SK-N-SH (cell line): Measurements from ENCODE around the gene E2F3. TPM values are rescaled to one million over a fixed set of nuclear protein-coding genes. Genes with fewer than 3 reads are reported as not detected.

Experiments
- CTCF ChIA-PET: fragments of 300-600, 350-600 bp; formaldehyde crosslinking; extraction: SDS; loops from one replicate; lab custom pipeline; 2021; lab: Yijun Ruan, JAX
- POLR2A ChIA-PET: fragments of 350-600 bp; sonication (Branson Sonifier 250); formaldehyde crosslinking; extraction: SDS; loops from one replicate; lab custom pipeline; 2020; ENCODE audit warnings: antibody characterized with exemption, inconsistent platforms; lab: Yijun Ruan, JAX
- DNase-seq: peaks from one replicate; pipeline ENCODE4 v3.0.0; 2012
- H2AFZ ChIP-seq: fragments of 200-600 bp; sonication (generic); 2 replicates; pipeline ENCODE4 v1.8.1; 2016; ENCODE audit warnings: antibody characterized with exemption, mild to moderate bottlenecking, low read depth
- H3F3A ChIP-seq: fragments of 200-600 bp; sonication (generic); replicated peaks from 2 replicates; pipeline ENCODE3; 2016; ENCODE audit warnings: antibody characterized with exemption, mild to moderate bottlenecking; ENCODE audit not compliant: insufficient read depth
- H3K27ac ChIP-seq, 2 experiments: fragments of 200-500 bp in 1 of 2; fragments of 200-600 bp in 1 of 2; sonication (Bioruptor generic) in 1 of 2; sonication (generic), shearing (Covaris generic) in 1 of 2; 2 replicates each; pipeline versions ENCODE4 v1.5.1 to v1.6.1; 2014 to 2016; ENCODE audit warnings: low read depth in 2 of 2, inconsistent platforms in 1 of 2, low read length in 1 of 2, mild to moderate bottlenecking in 1 of 2, mixed read lengths in 1 of 2
- H3K27me3 ChIP-seq: fragments of 200-600 bp; sonication (generic), shearing (Covaris generic); 2 replicates; pipeline ENCODE4 v1.6.1; 2016; ENCODE audit warnings: mixed run types; ENCODE audit not compliant: insufficient read depth
- H3K36me3 ChIP-seq, 2 experiments: fragments of 200-500 bp in 1 of 2; fragments of 200-600 bp in 1 of 2; sonication (Bioruptor generic) in 1 of 2; sonication (generic) in 1 of 2; replicated peaks in 1 of 2; 2 replicates each; pipeline versions ENCODE3 to v1.5.1; 2014 to 2016; ENCODE audit warnings: low read length in 1 of 2, mild to moderate bottlenecking in 1 of 2; ENCODE audit not compliant: insufficient read depth in 2 of 2, control insufficient read depth in 1 of 2
- H3K4me1 ChIP-seq, 2 experiments: fragments of 200-500 bp in 1 of 2; fragments of 200-600 bp in 1 of 2; sonication (Bioruptor generic) in 1 of 2; sonication (generic), shearing (Covaris generic) in 1 of 2; 2 replicates each; pipeline versions ENCODE4 v1.5.1 to v1.6.1; 2014 to 2016; ENCODE audit warnings: low read depth in 1 of 2, low read length in 1 of 2, mixed run types in 1 of 2; ENCODE audit not compliant: insufficient read depth in 2 of 2, control insufficient read depth in 1 of 2
- H3K4me2 ChIP-seq: fragments of 200-600 bp; sonication (generic), shearing (Covaris generic); 2 replicates; pipeline ENCODE4 v1.6.1; 2017; ENCODE audit warnings: mixed run types
- H3K4me3 ChIP-seq, 2 experiments: fragments of 200-500 bp in 1 of 2; fragments of 200-600 bp in 1 of 2; sonication (Bioruptor generic) in 1 of 2; sonication (generic), shearing (Covaris generic) in 1 of 2; 2 replicates each; pipeline versions ENCODE4 v1.5.1 to v1.8.1; 2014 to 2016; ENCODE audit warnings: low read depth in 2 of 2, inconsistent platforms in 1 of 2, low read length in 1 of 2, mild to moderate bottlenecking in 1 of 2, mixed read lengths in 1 of 2, moderate library complexity in 1 of 2
- H3K79me2 ChIP-seq: fragments of 200-600 bp; sonication (generic); 2 replicates; pipeline ENCODE4 v1.8.1; 2017; ENCODE audit warnings: mild to moderate bottlenecking; ENCODE audit not compliant: insufficient read depth
- H3K9ac ChIP-seq: fragments of 200-600 bp; sonication (generic); 2 replicates; pipeline ENCODE4 v1.6.1; 2017; ENCODE audit warnings: mixed run types
- H3K9me2 ChIP-seq: fragments of 200-600 bp; sonication (generic); 2 replicates; pipeline ENCODE4 v1.6.1; 2017; ENCODE audit warnings: mixed run types
- H3K9me3 ChIP-seq: fragments of 200-600 bp; sonication (generic); 2 replicates; pipeline ENCODE4 v1.6.1; 2017; ENCODE audit warnings: mixed run types, mild to moderate bottlenecking, moderate library complexity
- H4K20me1 ChIP-seq: fragments of 200-600 bp; sonication (generic); 2 replicates; pipeline ENCODE4 v1.6.1; 2017; ENCODE audit warnings: mild to moderate bottlenecking, mixed run types; ENCODE audit not compliant: insufficient read depth
- EP300 ChIP-seq, 2 experiments: IDR thresholded peaks; 2 replicates each; pipeline versions ENCODE4 v1.4.0 to v1.6.1; 2012; ENCODE audit warnings: borderline replicate concordance in 1 of 2, low read depth in 1 of 2, low read length in 1 of 2
- FOSL2 ChIP-seq: IDR thresholded peaks from 2 replicates; pipeline ENCODE4 v1.4.0; 2012; ENCODE audit warnings: low read depth, mild to moderate bottlenecking, moderate library complexity, borderline replicate concordance
- GABPA ChIP-seq: IDR thresholded peaks from 2 replicates; pipeline ENCODE4 v1.4.0; 2012; ENCODE audit warnings: low read depth, mild to moderate bottlenecking
- MEF2A ChIP-seq: IDR thresholded peaks from 2 replicates; pipeline ENCODE4 v1.4.0; 2012; ENCODE audit warnings: low read depth, borderline replicate concordance
- NFIC ChIP-seq: IDR thresholded peaks from 2 replicates; pipeline ENCODE4 v1.4.0; 2012; ENCODE audit warnings: borderline replicate concordance
- POLR2AphosphoS5 ChIP-seq: IDR thresholded peaks from 2 replicates; pipeline ENCODE4 v1.6.1; 2012; ENCODE audit warnings: low read depth, low read length
- SMC3 ChIP-seq: IDR thresholded peaks from 2 replicates; pipeline ENCODE4 v1.6.1; 2012; ENCODE audit warnings: low read depth, low read length, improper control_type of control experiment
- TAF1 ChIP-seq: IDR thresholded peaks from 2 replicates; pipeline ENCODE4 v1.6.1; 2012; ENCODE audit warnings: low read depth, mild to moderate bottlenecking, low read length, moderate library complexity, borderline replicate concordance
- TCF12 ChIP-seq: IDR thresholded peaks from 2 replicates; pipeline ENCODE4 v1.4.0; 2012
- TEAD4 ChIP-seq: IDR thresholded peaks from 2 replicates; pipeline ENCODE4 v1.4.0; 2012; ENCODE audit warnings: mild to moderate bottlenecking, borderline replicate concordance; ENCODE audit not compliant: insufficient read depth
- USF2 ChIP-seq: fragments of 150-350 bp; IDR thresholded peaks from 2 replicates; pipeline ENCODE4 v1.6.1; 2017; ENCODE audit warnings: antibody characterized with exemption, low read length, low read depth, borderline replicate concordance
- WGBS: methylation state at CpG from one replicate; pipeline ENCODE4 v1.1.6; 2017; ENCODE audit warnings: low lambda C conversion rate; 5-methylcytosine and 5-hydroxymethylcytosine counted together
- polyA plus RNA-seq, 3 experiments: library from polyadenylated mRNA; depleted of rRNA; stranded (reverse); fragments of >200 nt; gene quantifications; 2 replicates each; pipeline ENCODE4 v1.2.3, GENCODE V29; 2012
- TF ChIP-seq, protein P1 (sequence below): IDR thresholded peaks from 2 replicates; pipeline ENCODE4 v1.4.0; 2012; ENCODE audit warnings: low read depth, borderline replicate concordance

Gene E2F3
- polyA plus RNA-seq, 1 of the 3 experiments (the other 2 are of a cell fraction), result 12.7 TPM

DNA sequence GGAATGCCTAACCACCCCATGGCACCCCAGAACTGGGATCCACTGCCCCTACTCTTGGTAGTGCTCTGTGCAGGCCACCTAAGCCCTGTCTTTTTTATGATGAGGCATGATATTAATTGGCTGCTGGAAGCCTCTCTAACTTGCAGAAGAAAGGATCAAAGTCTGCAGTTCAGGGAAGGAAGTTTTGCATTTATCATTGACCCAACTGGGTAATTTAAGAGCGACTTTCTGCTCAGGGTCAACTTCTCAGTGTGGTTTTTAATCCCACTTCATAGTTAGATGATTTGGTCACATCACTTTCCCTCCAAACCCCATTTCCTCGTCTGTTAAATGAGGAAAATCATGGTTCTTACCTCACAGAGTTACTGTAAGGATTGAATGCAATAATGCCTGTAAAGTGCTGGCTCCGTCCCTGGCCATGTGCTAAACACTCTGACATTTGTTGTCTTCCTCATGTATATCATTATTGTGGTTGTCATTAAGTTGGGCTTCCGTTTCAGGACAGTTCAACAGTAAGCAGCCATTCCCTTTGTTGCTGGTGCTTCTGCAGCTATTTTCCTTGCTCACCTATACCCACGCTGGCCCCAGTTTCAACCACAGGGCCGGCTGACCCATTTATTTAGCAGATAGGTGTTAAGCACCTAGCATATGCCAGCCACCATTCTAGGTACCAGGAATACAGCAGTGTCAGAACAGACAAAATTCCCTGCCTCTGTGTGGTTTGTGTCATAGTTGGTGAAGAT lies 14.2 kb downstream of the E2F3 start:
- Histone ChIP-seq H3K79me2 (peaks cover 99% of the 10 kb centered on the region), H3K9me3 (no peaks in the 10 kb centered on the region), H3K27me3 (no peaks in the 10 kb centered on the region), H3F3A (no peaks in the 10 kb centered on the region), H3K4me1 (peaks cover 5 to 7% of the 10 kb centered on the region in 2 experiments; a peak in 2 of 4 replicates), H3K36me3 (peaks cover 10 to 21% of the 10 kb centered on the region in 2 experiments), H3K9me2 (no peaks in the 10 kb centered on the region), H3K4me3 (no peak overlapping the region), H3K27ac (no peak overlapping the region; a peak in 1 of 4 replicates), H2AFZ (no peak overlapping the region), H3K9ac (no peak overlapping the region), H4K20me1 (peaks cover 95% of the 10 kb centered on the region), H3K4me2 (no peak overlapping the region)
- DNase-seq, result no peak
- TF ChIP-seq MEF2A (no peak), EP300 (IDR thresholded peaks at IDR 0.05; ENCODE audit: borderline replicate concordance in 1 of 2, low read depth in 1 of 2, low read length in 1 of 2) (no peak), NFIC (no peak), GABPA (no peak), TCF12 (no peak)
- CTCF ChIA-PET, result no interaction called here
- POLR2A ChIA-PET, result no interaction called here
- 95% methylated on average over 6 of the region's 6 CpGs for WGBS

GRCh38 chr6:20416567-20417345 lies 15.1 kb downstream of the E2F3 start:
- H3K79me2 ChIP-seq, result peaks cover 99% of the 10 kb centered on the region
- no peaks in the 10 kb centered on the region for H3K9me3 ChIP-seq
- no peaks in the 10 kb centered on the region for H3F3A ChIP-seq
- H3K9ac ChIP-seq, result no peak overlapping the region
- CTCF ChIA-PET, result interaction anchor here (1.2 kb wide), 1 partner anchor 12 kb away, joined by 9 read pairs; no protein-coding TSS in a partner anchor
- peaks cover 94% of the 10 kb centered on the region for H4K20me1 ChIP-seq
- H3K4me3 ChIP-seq, result no peak overlapping the region
- H3K9me2 ChIP-seq, result no peaks in the 10 kb centered on the region
- H3K27ac ChIP-seq, result no peak overlapping the region
- peaks cover 2 to 7% of the 10 kb centered on the region in 2 experiments; a peak in 2 of 4 replicates for H3K4me1 ChIP-seq
- no peak for DNase-seq
- WGBS, result 75% methylated on average over 4 of the region's 4 CpGs
- no peaks in the 10 kb centered on the region for H3K27me3 ChIP-seq
- H2AFZ ChIP-seq, result no peak overlapping the region
- H3K36me3 ChIP-seq, result peaks cover 13 to 19% of the 10 kb centered on the region in 2 experiments
- TF ChIP-seq SMC3, result no peak
- TF ChIP-seq TEAD4, result no peak
- TF ChIP-seq EP300 (IDR thresholded peaks at IDR 0.05; ENCODE audit: borderline replicate concordance in 1 of 2, low read depth in 1 of 2, low read length in 1 of 2), result no peak
- TF ChIP-seq, protein P1, sequence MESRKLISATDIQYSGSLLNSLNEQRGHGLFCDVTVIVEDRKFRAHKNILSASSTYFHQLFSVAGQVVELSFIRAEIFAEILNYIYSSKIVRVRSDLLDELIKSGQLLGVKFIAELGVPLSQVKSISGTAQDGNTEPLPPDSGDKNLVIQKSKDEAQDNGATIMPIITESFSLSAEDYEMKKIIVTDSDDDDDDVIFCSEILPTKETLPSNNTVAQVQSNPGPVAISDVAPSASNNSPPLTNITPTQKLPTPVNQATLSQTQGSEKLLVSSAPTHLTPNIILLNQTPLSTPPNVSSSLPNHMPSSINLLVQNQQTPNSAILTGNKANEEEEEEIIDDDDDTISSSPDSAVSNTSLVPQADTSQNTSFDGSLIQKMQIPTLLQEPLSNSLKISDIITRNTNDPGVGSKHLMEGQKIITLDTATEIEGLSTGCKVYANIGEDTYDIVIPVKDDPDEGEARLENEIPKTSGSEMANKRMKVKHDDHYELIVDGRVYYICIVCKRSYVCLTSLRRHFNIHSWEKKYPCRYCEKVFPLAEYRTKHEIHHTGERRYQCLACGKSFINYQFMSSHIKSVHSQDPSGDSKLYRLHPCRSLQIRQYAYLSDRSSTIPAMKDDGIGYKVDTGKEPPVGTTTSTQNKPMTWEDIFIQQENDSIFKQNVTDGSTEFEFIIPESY, result no peak
- no peak for TF ChIP-seq TAF1
- TF ChIP-seq USF2, result no peak
- TF ChIP-seq FOSL2, result no peak
- no peak for TF ChIP-seq POLR2AphosphoS5
- TF ChIP-seq, all 33 proteins: peak for 0
- POLR2A ChIA-PET, result no interaction called here
- H3K4me2 ChIP-seq, result no peak overlapping the region
